B cell (primary cell): ENCODE measurements around the gene CALY. TPM values are rescaled to one million over a fixed set of nuclear protein-coding genes. Genes with fewer than 3 reads are reported as not detected.

Source experiments
- ATAC-seq: fragments of 200-7000 bp; cut with Tn5 transposase; one replicate; pipeline ENCODE4 v1.10.0; 2021; ENCODE audit warnings: low read depth, mild to moderate bottlenecking, moderate number of reproducible peaks, moderate library complexity
- CTCF ChIA-PET: fragments of 350-600 bp; sonication (Branson Sonifier 250); formaldehyde crosslinking; loops from one replicate; lab custom pipeline; 2021; ENCODE audit warnings: antibody characterized with exemption, inconsistent platforms; lab: Charles Lee
- POLR2A ChIA-PET: fragments of 350-600 bp; sonication (Branson Sonifier 250); formaldehyde crosslinking; loops from one replicate; lab custom pipeline; 2021; ENCODE audit warnings: antibody characterized with exemption; lab: Charles Lee
- DNase-seq: peaks from one replicate; pipeline ENCODE4 v3.0.0; 2013
- H2AFZ ChIP-seq: 2 replicates; pipeline ENCODE4 v1.6.1; 2012; ENCODE audit warnings: mild to moderate bottlenecking, low read depth, low read length; ENCODE audit not compliant: insufficient read depth, poor library complexity, severe bottlenecking
- H3K27ac ChIP-seq, 2 donors: 1 replicate in 1 of 2; 2 replicates in 1 of 2; pipeline ENCODE4 v1.5.1; 2012 to 2013; ENCODE audit warnings: low read length in 2 of 2, mild to moderate bottlenecking in 2 of 2, moderate library complexity in 1 of 2
- H3K27me3 ChIP-seq, 4 experiments: fragments of 200-600 bp in 1 of 4; sonication (generic) in 1 of 4; replicated peaks in 1 of 4; 1 replicate in 2 of 4; 2 replicates in 2 of 4; pipeline versions ENCODE4 v1.6.1 to v1.7.0; 2013 to 2016; ENCODE audit warnings: low read length in 3 of 4, mild to moderate bottlenecking in 2 of 4, mixed read lengths in 1 of 4, moderate library complexity in 1 of 4; ENCODE audit not compliant: insufficient read depth in 4 of 4, control insufficient read depth in 3 of 4; ENCODE audit errors: control extremely low read depth in 1 of 4
- H3K36me3 ChIP-seq, 2 experiments: replicated peaks in 1 of 2; 1 replicate in 1 of 2; 2 replicates in 1 of 2; pipeline versions ENCODE4 v1.6.1 to v1.7.1; 2013; ENCODE audit warnings: low read length in 1 of 2; ENCODE audit not compliant: insufficient read depth in 2 of 2, control insufficient read depth in 1 of 2; ENCODE audit errors: control extremely low read depth in 1 of 2, extremely low read depth in 1 of 2
- H3K4me1 ChIP-seq, 2 donors: fragments of 200-600 bp in 1 of 2; sonication (generic) in 1 of 2; 1 replicate in 1 of 2; 2 replicates in 1 of 2; pipeline versions ENCODE4 v1.5.1 to v1.6.1; 2013 to 2017; ENCODE audit warnings: low read length in 2 of 2; ENCODE audit not compliant: control insufficient read depth in 2 of 2, insufficient read depth in 2 of 2
- H3K4me2 ChIP-seq: replicated peaks from 2 replicates; pipeline ENCODE3; 2012; ENCODE audit warnings: mild to moderate bottlenecking, low read depth, low read length; ENCODE audit not compliant: poor library complexity, severe bottlenecking
- H3K4me3 ChIP-seq, 5 experiments: fragments of 200-600 bp in 1 of 5; sonication (generic) in 1 of 5; 1 replicate in 3 of 5; 2 replicates in 2 of 5; pipeline versions ENCODE4 v1.5.1 to v1.7.0; 2011 to 2016; ENCODE audit warnings: low read length in 4 of 5, mild to moderate bottlenecking in 4 of 5, low read depth in 2 of 5, control low read depth in 1 of 5, moderate library complexity in 1 of 5; ENCODE audit not compliant: insufficient read depth in 1 of 5; ENCODE audit errors: control extremely low read depth in 1 of 5, extremely low read depth in 1 of 5
- H3K79me2 ChIP-seq: fragments of 200-600 bp; sonication (generic); one replicate; pipeline ENCODE4 v1.6.0; 2016; ENCODE audit warnings: low read length; ENCODE audit not compliant: control insufficient read depth, insufficient read depth
- H3K9ac ChIP-seq: fragments of 200-600 bp; sonication (generic); 2 replicates; pipeline ENCODE4 v1.6.1; 2017; ENCODE audit warnings: mild to moderate bottlenecking, low read length, moderate library complexity
- H3K9me3 ChIP-seq, 3 donors: one replicate each; pipeline versions ENCODE4 v1.6.1 to v1.7.1; 2013; ENCODE audit warnings: low read length in 2 of 3; ENCODE audit not compliant: control insufficient read depth in 2 of 3, insufficient read depth in 1 of 3; ENCODE audit errors: control extremely low read depth in 1 of 3
- H4K20me1 ChIP-seq: 2 replicates; pipeline ENCODE4 v1.6.0; 2012; ENCODE audit warnings: mild to moderate bottlenecking, low read length; ENCODE audit not compliant: insufficient read depth, control insufficient read depth, poor library complexity, severe bottlenecking
- H3K27ac Mint-ChIP-seq: one replicate; pipeline ENCODE4 v1.8.0; 2021; ENCODE audit warnings: mixed read lengths
- H3K27me3 Mint-ChIP-seq: one replicate; pipeline ENCODE4 v1.8.0; 2021; ENCODE audit warnings: mixed read lengths
- H3K4me1 Mint-ChIP-seq: one replicate; pipeline ENCODE4 v1.8.0; 2021; ENCODE audit warnings: mixed read lengths
- H3K4me3 Mint-ChIP-seq: one replicate; pipeline ENCODE4 v1.8.0; 2021; ENCODE audit warnings: mixed read lengths
- H3K9me3 Mint-ChIP-seq: one replicate; pipeline ENCODE4 v1.8.0; 2022; ENCODE audit warnings: mixed read lengths; ENCODE audit not compliant: insufficient read depth
- EZH2 ChIP-seq: IDR thresholded peaks from 2 replicates; pipeline ENCODE4 v1.6.1; 2012; ENCODE audit warnings: borderline replicate concordance, low read depth, mild to moderate bottlenecking, moderate library complexity, low read length; ENCODE audit not compliant: insufficient read depth, poor library complexity, severe bottlenecking
- WGBS: methylation state at CpG from one replicate; pipeline ENCODE4 v1.1.5; 2013; ENCODE audit warnings: missing lambda C conversion rate; ENCODE audit not compliant: insufficient coverage; 5-methylcytosine and 5-hydroxymethylcytosine counted together
- intact Hi-C: fragments of 100-400 bp; cut with micrococcal nuclease; formaldehyde crosslinking; loops from one replicate; pipeline ENCODE4 v1.10.0; 2022
- polyA plus RNA-seq: library from polyadenylated mRNA; depleted of rRNA; stranded (reverse); fragments of >200 nt; gene quantifications from 2 replicates; pipeline ENCODE4 v1.2.3, GENCODE V29; 2012
- total RNA-seq, 2 donors: library from RNA; stranded (reverse); fragments of 120-200 nt in 1 of 2; gene quantifications; 1 replicate in 1 of 2; 2 replicates in 1 of 2; pipeline versions ENCODE4 v1.2.3 to v1.2.4, GENCODE V29; 2013 to 2022
- TF ChIP-seq, protein P1 (sequence below): fragments of 200-600 bp; IDR thresholded peaks from one replicate; pipeline ENCODE4 v1.8.0; 2022; ENCODE audit warnings: antibody characterized with exemption, mild to moderate bottlenecking

Gene CALY
- total and polyA plus RNA-seq, 2 donors (not counting 1 experiment from before 2014, with no cell fraction given): 0.21 TPM; not detected in 1

DNA sequence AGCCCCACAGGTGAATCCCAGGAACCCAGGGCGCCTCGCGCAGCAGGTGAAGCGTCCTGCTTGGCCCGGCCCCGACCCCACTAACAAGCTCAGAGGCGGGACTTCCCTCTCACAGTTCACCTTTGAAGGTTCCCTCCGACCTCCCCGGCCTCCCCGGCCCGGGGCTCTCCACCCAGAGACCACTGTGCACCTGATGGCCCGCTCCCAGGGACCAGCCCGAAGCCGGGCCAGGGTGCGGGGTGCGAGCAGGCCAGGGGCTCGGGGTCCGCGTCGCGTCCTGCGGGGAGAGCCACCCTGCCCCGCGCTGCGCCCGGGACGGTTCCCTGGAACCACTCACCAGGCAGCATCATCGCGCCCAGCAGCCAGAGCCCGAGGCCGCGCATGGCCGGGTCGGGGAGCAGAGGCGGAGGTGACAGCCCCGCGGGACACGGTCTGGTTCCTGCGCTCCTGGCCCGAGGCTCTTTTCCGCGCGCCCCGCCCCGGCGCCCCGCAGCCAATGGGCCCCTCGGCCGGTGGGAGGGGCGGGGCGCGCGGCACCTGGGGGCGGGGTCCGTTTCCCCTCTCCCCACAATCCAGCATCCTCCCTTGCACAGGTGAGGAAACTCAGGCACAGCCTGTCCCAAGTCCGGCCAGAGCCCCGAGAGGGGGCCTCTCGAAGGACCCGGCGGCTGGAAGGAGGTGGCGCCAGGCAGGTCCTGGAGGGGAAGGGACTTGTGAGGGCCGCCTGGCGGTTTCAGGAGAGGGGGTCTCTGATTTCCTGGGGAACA lies 60.1 kb downstream of the CALY start, which contains the start of gene ADAM8:
ADAM8 (minus strand) TSS at position 434 of the 767 bp plus-strand sequence; CDS start at position 383, 51 bp downstream.
- Histone ChIP-seq H3K27ac (peak within 1 kb of the TSS; percentile 94 to 97), H2AFZ (peak within 1 kb of the TSS; percentile 64), H3K4me2 (peak within 1 kb of the TSS; percentile 99), H3K27me3 (no peaks in the 10 kb centered on the region), H3K4me3 (peak within 1 kb of the TSS; percentile 79 to 96 (median 83)), H3K9ac (peak within 1 kb of the TSS; percentile 96), H3K79me2 (peaks cover 12% of the 10 kb centered on the region), H3K36me3 (peaks cover 0 to 28% of the 10 kb centered on the region in 2 experiments), H3K9me3 (no peaks in the 10 kb centered on the region), H3K4me1 (peaks cover 45 to 70% of the 10 kb centered on the region in 2 donors), H4K20me1 (peaks cover 21% of the 10 kb centered on the region)
- Mint-ChIP-seq H3K4me1 (peaks cover 43% of the 10 kb centered on the region), H3K27me3 (no peaks in the 10 kb centered on the region), H3K9me3 (no peaks in the 10 kb centered on the region), H3K4me3 (peak within 1 kb of the TSS; percentile 90), H3K27ac (peak within 1 kb of the TSS; percentile 95)
- DNase-seq: peak; percentile 85
- POLR2A ChIA-PET: interaction anchor here (0.6 to 2.6 kb wide), 7 partner anchors 12 to 754 kb away, joined by 3 to 12 read pairs (median 10); partner anchors contain the start of genes TUBGCP2 and ZNF511
- intact Hi-C loops: loop anchor here (5.0 to 10.0 kb wide), 2 partner anchors 116 to 132 kb away; partner anchors contain the start of gene MTG1
- 5% methylated on average over 62 of the region's 63 CpGs for WGBS
- peak; percentile 55 for ATAC-seq
- TF ChIP-seq, protein P1, sequence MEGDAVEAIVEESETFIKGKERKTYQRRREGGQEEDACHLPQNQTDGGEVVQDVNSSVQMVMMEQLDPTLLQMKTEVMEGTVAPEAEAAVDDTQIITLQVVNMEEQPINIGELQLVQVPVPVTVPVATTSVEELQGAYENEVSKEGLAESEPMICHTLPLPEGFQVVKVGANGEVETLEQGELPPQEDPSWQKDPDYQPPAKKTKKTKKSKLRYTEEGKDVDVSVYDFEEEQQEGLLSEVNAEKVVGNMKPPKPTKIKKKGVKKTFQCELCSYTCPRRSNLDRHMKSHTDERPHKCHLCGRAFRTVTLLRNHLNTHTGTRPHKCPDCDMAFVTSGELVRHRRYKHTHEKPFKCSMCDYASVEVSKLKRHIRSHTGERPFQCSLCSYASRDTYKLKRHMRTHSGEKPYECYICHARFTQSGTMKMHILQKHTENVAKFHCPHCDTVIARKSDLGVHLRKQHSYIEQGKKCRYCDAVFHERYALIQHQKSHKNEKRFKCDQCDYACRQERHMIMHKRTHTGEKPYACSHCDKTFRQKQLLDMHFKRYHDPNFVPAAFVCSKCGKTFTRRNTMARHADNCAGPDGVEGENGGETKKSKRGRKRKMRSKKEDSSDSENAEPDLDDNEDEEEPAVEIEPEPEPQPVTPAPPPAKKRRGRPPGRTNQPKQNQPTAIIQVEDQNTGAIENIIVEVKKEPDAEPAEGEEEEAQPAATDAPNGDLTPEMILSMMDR: no peak
- no peak for TF ChIP-seq EZH2
- CTCF ChIA-PET: interaction anchor here (0.9 to 3.3 kb wide), 5 partner anchors 10 to 29 kb away, joined by 3 to 80 read pairs (median 5); no protein-coding TSS in a partner anchor
